Natural killer cell (primary cell): ENCODE measurements around the gene TPI1. TPM values are rescaled to one million over a fixed set of nuclear protein-coding genes. Genes with fewer than 3 reads are reported as not detected.

ENCODE experiments used
- ATAC-seq, 3 donors: fragments of 150-1000 bp in 2 of 3; fragments of 200-7000 bp in 1 of 3; cut with Tn5 transposase; 1 replicate in 1 of 3; 2 replicates in 2 of 3; pipeline ENCODE4 v1.10.0; 2021; ENCODE audit warnings: mild to moderate bottlenecking in 2 of 3, moderate library complexity in 2 of 3
- DNase-seq, 2 donors: peaks; one replicate each; pipeline versions ENCODE4 v3.0.0 to v3.0.0-alpha.2; 2013 to 2021; ENCODE audit warnings: mixed read lengths in 1 of 2
- H3K27ac ChIP-seq: one replicate; pipeline ENCODE4 v1.5.1; 2013; ENCODE audit warnings: mild to moderate bottlenecking, low read length
- H3K27me3 ChIP-seq: one replicate; pipeline ENCODE4 v1.6.1; 2013; ENCODE audit warnings: low read length; ENCODE audit not compliant: control insufficient read depth, insufficient read depth
- H3K36me3 ChIP-seq: one replicate; pipeline ENCODE4 v1.6.1; 2013; ENCODE audit warnings: low read length; ENCODE audit not compliant: control insufficient read depth, insufficient read depth
- H3K4me1 ChIP-seq: one replicate; pipeline ENCODE4 v1.6.1; 2013; ENCODE audit warnings: low read length; ENCODE audit not compliant: control insufficient read depth, insufficient read depth
- H3K4me3 ChIP-seq: one replicate; pipeline ENCODE4 v1.5.1; 2013; ENCODE audit warnings: low read length
- H3K9me3 ChIP-seq: one replicate; pipeline ENCODE4 v1.6.1; 2013; ENCODE audit warnings: low read length; ENCODE audit not compliant: control insufficient read depth, insufficient read depth
- H3K27ac Mint-ChIP-seq, 2 donors: one replicate each; pipeline ENCODE4 v1.8.0; 2022; ENCODE audit warnings: mild to moderate bottlenecking in 2 of 2, mixed read lengths in 2 of 2, moderate library complexity in 1 of 2
- H3K27me3 Mint-ChIP-seq, 2 donors: one replicate each; pipeline ENCODE4 v1.8.0; 2022; ENCODE audit warnings: low read depth in 2 of 2, mixed read lengths in 2 of 2
- H3K36me3 Mint-ChIP-seq: one replicate; pipeline ENCODE4 v1.8.0; 2022; ENCODE audit warnings: mixed read lengths
- H3K4me1 Mint-ChIP-seq, 2 donors: one replicate each; pipeline ENCODE4 v1.8.0; 2022; ENCODE audit warnings: mixed read lengths in 2 of 2
- H3K4me3 Mint-ChIP-seq: one replicate; pipeline ENCODE4 v1.8.0; 2022; ENCODE audit warnings: mild to moderate bottlenecking, moderate library complexity, mixed read lengths
- H3K9me3 Mint-ChIP-seq, 2 donors: one replicate each; pipeline ENCODE4 v1.8.0; 2022; ENCODE audit warnings: mixed read lengths in 2 of 2
- CTCF ChIP-seq: fragments of 200-600 bp; IDR thresholded peaks from one replicate; pipeline ENCODE4 v1.8.0; 2022; ENCODE audit warnings: antibody characterized with exemption
- WGBS: methylation state at CpG from one replicate; pipeline ENCODE4 v1.1.7; 2013; ENCODE audit warnings: missing lambda C conversion rate; ENCODE audit not compliant: insufficient coverage; 5-methylcytosine and 5-hydroxymethylcytosine counted together
- intact Hi-C: fragments of 100-400 bp; cut with micrococcal nuclease; formaldehyde crosslinking; loops from one replicate; pipeline ENCODE4 v1.14.2; 2022
- total RNA-seq, 4 donors: library from RNA; stranded (reverse); fragments of 120-200 nt in 1 of 4; gene quantifications; one replicate each; pipeline versions ENCODE4 v1.2.3 to v1.2.4, GENCODE V29; 2013 to 2022

TPI1 gene
- total RNA-seq, 3 donors from 2014 or later (not counting 1 experiment from before 2014, with no cell fraction given), result 167 to 196 (median 189) TPM

GRCh38 chr12:6826125-6826733, 41.1 kb upstream of the TPI1 start:
- Mint-ChIP-seq H3K27me3 (peaks cover 62 to 73% of the 10 kb centered on the region in 2 donors), H3K4me1 (peaks cover 20 to 39% of the 10 kb centered on the region in 2 donors), H3K36me3 (no peaks in the 10 kb centered on the region), H3K9me3 (no peaks in the 10 kb centered on the region), H3K4me3 (peak overlapping the region; percentile 31), H3K27ac (no peak overlapping the region)
- H3K27ac ChIP-seq, result no peak overlapping the region
- DNase-seq (no peak), ATAC-seq (no peak)
- intact Hi-C loops, result loop anchor here (5.0 kb wide), 1 partner anchor 74 kb away; the partner anchor contains the start of gene MLF2
- TF ChIP-seq CTCF, result no peak
- no peaks in the 10 kb centered on the region for H3K9me3 ChIP-seq
- H3K27me3 ChIP-seq, result peaks cover 52% of the 10 kb centered on the region
- H3K4me1 ChIP-seq, result peaks cover 30% of the 10 kb centered on the region
- no peak overlapping the region for H3K4me3 ChIP-seq
- no peaks in the 10 kb centered on the region for H3K36me3 ChIP-seq
- WGBS, result 89% methylated on average over 17 of the region's 17 CpGs

DNA sequence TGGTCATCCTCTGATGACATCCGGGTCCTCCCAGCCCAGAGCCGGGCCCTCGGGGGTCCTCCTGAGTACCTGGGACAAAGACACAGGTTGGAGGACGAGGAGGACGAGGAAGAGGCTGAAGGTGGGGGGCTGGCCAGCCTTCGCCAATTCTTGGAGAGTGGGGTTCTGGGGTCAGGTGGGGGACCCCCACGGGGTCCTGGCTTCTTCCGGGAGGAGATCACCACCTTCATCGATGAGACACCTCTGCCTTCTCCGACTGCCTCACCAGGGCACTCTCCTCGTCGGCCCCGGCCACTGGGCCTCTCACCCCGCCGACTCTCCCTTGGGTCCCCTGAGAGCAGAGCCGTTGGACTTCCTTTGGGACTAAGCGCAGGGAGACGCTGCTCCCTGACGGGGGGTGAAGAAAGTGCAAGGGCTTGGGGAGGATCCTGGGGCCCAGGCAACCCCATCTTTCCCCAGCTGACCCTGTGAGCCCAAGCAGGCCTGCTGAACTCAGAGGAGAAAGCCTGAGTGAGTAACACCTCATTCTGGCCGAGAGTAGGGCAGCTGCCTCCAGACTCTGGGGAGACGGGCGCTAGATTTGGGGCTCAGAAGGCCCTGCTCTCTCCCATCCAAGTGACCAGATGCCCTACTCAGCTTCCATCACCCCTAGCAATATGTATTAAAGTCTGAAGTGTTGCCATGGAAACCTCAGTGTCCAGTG, 40.4 kb upstream of the TPI1 start:
- ATAC-seq (no peak), DNase-seq (no peak)
- peaks cover 25% of the 10 kb centered on the region for H3K4me1 ChIP-seq
- peaks cover 49% of the 10 kb centered on the region for H3K27me3 ChIP-seq
- intact Hi-C loops, result loop anchor here (5.0 kb wide), 1 partner anchor 75 kb away; the partner anchor contains the start of gene MLF2
- no peak overlapping the region for H3K27ac ChIP-seq
- no peak overlapping the region for H3K4me3 ChIP-seq
- Mint-ChIP-seq H3K36me3 (no peaks in the 10 kb centered on the region), H3K9me3 (no peaks in the 10 kb centered on the region), H3K4me3 (peak overlapping the region; percentile 70), H3K27me3 (peaks cover 68 to 78% of the 10 kb centered on the region in 2 donors), H3K4me1 (peaks cover 20 to 37% of the 10 kb centered on the region in 2 donors), H3K27ac (no peak overlapping the region)
- TF ChIP-seq CTCF, result no peak
- WGBS, result 91% methylated on average over 22 of the region's 22 CpGs
- no peaks in the 10 kb centered on the region for H3K9me3 ChIP-seq
- H3K36me3 ChIP-seq, result no peaks in the 10 kb centered on the region

GRCh38 chr12:6827437-6827911, 39.9 kb upstream of the TPI1 start:
- WGBS, result 7% methylated on average over 4 of the region's 8 CpGs
- H3K27me3 ChIP-seq, result peaks cover 44% of the 10 kb centered on the region
- H3K27ac Mint-ChIP-seq, result no peak overlapping the region

More at GRCh38 chr12:6827437-6827911, 39.9 kb upstream of the TPI1 start:
- no peak for TF ChIP-seq CTCF
- Histone ChIP-seq H3K4me1 (peaks cover 22% of the 10 kb centered on the region), H3K36me3 (no peaks in the 10 kb centered on the region), H3K4me3 (no peak overlapping the region), H3K27ac (no peak overlapping the region), H3K9me3 (no peaks in the 10 kb centered on the region)
- DNase-seq, result peak in 1 of 2 donors; percentile 56
- peaks cover 20 to 33% of the 10 kb centered on the region in 2 donors for H3K4me1 Mint-ChIP-seq
- no peaks in the 10 kb centered on the region for H3K9me3 Mint-ChIP-seq
- peak overlapping the region; percentile 70 for H3K4me3 Mint-ChIP-seq
- intact Hi-C loops, result loop anchor here (5.0 kb wide), 1 partner anchor 75 kb away; the partner anchor contains the start of gene MLF2
- ATAC-seq, result no peak
- no peaks in the 10 kb centered on the region for H3K36me3 Mint-ChIP-seq
- peaks cover 72% of the 10 kb centered on the region in 2 donors for H3K27me3 Mint-ChIP-seq
